HT-29 (cell line): ENCODE measurements around the gene MCU. TPM values are rescaled to one million over a fixed set of nuclear protein-coding genes. Genes with fewer than 3 reads are reported as not detected.
"Not testable (repeated sequence)": the region's sequence is repeated elsewhere in the genome, so short reads cannot be mapped to it uniquely, and the experiment has no call there.

ENCODE experiments used
- DNase-seq: peaks from one replicate; pipeline ENCODE4 v3.0.0-alpha.2; 2015; ENCODE audit warnings: low spot score
- total RNA-seq: library from RNA; depleted of rRNA; stranded (reverse); fragments of >200 nt; shearing (Covaris generic); gene quantifications from 2 replicates; pipeline ENCODE4 v1.2.3, GENCODE V29; 2014

The MCU gene
- total RNA-seq, 1 experiment from 2014 or later, result 23.0 TPM

DNA sequence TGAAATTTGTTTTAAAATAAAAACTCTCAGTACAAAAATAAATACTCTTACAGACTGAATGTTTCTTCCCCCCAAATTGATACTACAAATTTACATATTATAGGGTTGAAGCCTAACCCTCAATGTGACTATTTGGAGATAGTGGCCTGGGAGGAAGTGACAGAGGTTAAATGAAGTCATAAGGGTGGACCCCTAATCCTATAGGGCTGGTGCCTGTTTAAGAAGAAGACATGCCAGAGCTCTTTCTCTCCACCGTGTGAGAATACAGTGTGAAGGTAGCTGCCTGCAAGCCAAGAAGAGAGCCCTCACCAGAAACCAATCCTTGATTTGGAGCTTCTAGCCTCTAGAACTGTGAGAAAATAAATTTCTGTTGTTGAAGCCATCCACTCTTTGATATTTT is 67.6 kb downstream of the MCU start:
- no peak for DNase-seq

DNA sequence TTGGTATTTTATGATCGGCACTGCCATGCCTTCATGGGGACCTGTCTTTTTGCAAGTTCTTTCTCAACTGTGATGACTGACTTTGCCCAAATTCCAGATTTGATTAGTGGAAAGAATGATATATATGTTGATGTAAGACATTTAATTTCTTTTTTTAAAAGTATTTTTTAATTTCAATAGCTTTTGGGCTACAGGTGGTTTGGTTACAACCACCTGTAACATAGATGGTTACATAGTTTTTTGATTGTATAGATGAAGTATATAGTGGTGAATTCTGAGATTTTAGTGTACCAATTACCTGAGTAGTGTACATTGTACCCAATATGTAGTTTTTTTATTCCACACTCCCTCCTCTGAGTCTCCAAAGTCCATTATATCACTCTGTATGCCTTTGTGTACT is 69.6 kb downstream of the MCU start:
- no peak for DNase-seq

DNA sequence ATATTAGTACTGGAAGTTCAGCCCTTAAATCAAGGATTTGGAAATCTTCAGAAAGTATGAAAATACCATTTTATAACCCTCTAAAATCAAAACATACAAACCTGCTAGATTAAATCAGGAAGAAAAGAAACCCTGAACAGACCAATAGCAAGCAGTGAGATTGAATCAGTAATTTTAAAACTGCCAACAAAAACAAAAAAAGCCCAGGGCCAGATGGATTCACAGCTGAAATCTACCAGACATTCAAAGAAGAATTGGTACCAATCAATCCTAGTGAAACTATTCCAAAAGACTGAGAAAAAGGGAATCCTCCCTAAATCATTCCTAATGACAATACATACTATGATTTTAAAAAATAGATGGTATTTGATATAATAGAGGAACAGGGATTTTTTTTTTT is 70.1 kb downstream of the MCU start:
- no peak for DNase-seq

DNA sequence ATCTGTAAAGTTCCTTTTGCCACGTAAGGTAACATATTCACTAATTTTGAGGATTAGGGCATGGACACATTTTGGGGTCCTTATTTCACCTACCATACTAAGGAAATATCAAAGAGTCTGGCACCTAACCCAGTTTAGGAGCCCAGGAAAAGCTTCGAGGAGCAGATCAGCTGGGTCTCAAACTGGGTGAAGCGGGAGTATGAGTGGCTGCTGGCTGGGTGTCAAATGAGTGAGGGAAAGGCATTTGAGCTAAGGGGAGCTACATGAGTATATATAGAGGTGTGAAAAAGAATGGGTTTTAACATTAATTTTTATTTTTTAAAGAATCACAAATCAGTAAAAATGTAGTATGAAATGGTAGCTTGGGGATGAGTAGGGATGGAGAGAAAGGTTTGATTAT is 71.3 kb downstream of the MCU start:
- no peak for DNase-seq

DNA sequence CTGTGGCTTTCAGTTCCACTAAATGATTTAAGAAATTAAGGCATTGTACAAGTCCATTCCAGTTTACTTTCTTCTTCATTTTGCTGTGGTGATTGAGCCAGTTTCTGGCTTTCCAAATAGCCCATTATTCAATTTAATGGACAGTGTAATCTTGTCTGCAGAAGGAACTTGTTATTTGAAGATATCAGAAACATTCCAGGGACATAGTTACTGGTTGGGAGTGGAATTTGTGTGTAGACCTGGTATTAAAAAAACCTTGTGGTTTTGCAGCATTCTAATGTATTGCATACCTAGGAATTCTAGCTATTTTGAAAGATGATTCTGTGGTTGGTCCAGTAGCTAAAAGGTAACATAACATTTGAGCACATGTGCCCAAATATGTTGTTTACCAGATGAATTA is 72.2 kb downstream of the MCU start:
- no peak for DNase-seq

DNA sequence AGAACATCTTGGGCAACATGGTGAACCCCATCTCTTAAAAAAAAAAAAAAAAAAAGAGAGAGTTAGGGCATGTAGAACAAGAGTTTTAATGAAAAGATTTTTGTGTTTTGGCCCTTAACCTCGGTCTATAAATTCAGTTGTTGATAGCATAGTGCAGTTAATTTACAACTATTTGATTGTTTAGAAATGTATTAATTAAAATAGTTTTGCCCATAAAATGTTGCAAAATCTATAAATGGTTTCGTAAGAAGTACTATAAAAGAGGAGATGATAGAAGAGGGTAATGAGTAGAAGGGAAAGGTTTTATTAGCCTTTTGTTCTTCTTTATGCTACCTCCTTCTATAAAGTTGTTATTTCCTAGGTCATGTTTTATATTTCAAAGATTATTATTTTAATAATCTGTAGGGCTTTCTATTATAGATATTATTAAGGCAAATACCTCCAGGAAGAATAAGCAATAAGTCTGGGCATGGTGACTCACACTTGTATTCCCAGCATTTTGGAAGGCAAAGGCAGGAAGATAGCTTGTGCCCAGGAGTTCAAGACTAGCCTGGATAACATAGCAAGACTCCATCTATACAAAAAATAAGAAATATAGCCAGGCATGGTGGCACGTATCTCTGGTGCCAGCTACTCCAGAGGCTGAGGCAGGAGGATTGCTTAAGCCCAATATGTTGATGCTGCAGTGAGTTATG is 73.3 kb downstream of the MCU start:
- no peak for DNase-seq

DNA sequence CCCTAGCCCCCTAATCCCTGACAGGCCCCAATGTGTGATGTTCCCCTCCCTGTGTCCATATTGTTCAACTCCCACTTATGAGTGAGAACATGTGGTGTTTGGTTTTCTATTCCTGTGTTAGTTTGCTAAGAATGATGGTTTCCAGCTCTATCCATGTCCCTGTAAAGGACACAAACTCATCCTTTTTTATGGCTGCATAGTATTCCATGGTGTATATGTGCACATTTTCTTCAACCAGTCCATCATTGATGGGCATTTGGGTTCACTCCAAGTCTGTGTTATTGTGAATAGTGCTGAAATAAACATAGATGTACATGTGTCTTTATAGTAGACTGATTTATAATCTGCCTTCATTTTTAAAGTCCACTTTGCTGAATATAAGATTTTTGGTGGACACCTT is 79.3 kb downstream of the MCU start:
- not testable (repeated sequence) for DNase-seq

DNA sequence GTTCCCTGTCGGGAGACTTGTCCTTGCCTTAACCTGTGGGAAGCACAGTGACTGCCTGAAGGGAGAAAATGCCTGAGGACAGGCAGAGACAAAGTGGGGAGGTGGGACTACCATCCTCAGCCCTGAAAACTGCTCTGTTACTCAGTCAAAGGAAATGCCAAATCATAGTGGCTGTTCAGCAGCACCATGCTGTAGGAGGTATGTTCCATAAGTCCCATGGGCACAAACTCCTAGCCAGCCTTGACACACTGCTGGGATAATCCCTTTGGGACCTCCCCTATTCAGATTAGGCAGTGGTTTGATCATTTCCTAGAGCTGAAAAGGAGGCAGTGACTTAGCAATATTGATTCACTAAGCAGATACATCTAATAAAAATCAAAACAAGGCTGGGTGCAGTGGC is 80.1 kb downstream of the MCU start:
- no peak for DNase-seq

DNA sequence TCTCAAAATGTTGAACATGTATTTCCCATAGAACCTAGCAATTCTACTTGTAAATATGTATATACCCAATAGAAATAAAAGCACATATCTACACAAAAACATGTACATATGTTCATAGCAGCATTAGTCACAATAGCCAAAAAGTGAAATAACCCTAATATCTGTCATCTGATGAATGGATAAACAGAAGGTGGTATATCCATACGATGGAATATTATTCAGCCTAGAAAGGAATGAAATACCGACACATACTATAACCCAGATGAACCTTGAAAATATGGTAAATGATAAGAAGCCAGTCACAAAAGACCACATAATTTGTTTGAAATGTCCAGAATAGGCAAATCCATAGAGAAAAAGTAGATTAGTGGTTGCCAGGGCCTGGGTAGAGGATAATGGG is 87.9 kb downstream of the MCU start:
- no peak for DNase-seq

DNA sequence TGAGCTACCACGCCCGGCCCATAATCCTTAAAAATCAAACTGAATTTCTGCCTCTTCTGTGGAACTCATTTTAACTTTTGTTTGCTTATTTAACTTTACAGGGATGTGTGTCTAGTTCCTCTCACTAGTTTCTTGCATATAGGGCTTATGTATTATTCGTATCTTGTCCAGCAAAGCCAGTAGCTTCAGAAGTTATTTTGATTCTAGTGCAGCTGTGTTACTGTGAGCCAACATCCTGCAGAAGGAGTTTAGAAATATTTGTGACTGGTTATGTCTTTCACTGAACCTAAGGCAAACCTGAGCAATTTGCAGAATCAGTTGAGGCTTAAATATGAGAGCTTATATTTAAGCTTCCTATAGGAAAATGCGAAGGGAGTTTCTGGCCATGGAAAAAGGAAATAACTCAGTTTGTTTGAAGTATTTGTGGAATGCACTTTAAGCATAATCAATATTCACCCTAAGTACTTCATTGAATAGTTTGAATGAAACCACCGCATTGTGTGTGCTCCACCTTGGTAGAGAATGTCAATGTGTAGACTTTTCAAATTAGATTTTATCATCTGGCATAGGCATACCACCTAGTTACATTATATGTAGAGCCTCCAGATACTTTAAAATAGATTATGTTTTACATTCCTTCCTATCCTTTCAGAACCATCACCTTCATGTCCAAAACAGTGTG is 90.8 kb downstream of the MCU start:
- DNase-seq, result peak; percentile 41

DNA sequence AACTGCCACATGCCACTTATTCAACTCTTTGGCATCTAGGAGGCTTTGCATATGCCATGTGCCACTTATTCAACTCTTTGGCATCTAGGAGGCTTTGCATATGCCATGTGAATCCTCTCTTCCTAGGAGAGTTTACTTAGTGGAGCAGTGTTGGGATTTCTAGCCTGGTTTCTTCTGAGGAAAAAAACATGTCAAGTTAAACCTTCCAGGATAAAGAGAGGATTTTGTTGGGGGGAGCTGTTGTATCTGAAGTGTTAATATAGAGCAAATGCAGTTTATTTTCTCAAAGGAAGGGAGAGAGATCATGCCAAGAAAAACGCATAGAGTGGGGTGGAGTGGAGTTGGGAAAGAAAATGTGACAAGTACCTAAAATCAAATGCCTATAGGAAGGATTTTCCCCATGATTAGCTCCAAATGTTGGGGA is 91.5 kb downstream of the MCU start:
- no peak for DNase-seq

DNA sequence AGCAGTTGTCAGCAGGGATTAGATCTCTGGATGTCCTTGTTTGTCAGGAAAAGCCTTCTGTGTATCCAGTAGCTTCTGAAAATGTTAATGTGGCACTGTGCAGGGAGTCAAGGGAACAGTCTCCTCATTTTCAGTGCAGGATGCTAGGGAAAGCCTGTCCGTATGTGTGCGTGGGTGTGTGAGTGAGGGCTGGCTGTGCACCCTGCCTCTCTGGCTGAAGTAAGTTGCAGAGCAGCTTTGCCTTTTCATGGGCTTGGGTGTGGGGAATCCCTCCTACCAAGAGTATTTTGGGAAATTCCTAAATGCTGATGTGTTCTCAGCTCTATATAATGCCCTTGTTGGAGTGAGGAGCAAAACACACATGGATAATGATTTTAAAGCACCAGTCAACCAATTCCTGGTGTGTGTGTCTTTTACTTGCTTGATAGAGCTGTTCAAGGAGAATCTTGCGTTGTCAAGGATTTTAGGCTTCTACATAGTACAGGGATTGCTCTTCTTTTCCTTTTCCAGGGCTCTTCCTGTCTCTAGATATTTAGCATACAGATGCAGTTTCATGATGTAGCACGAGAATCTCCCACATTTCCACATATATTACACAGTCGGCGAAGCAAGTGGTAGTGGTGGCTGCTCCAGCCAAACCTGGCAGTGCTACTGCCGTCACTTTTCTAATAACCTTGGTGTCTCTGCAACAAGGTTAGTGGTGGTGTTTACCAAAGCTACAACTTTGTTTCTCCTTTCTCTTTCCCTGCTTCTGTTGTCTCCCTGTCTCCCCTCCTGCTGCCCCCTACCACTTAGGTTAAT is 92.8 kb downstream of the MCU start:
- no peak for DNase-seq

DNA sequence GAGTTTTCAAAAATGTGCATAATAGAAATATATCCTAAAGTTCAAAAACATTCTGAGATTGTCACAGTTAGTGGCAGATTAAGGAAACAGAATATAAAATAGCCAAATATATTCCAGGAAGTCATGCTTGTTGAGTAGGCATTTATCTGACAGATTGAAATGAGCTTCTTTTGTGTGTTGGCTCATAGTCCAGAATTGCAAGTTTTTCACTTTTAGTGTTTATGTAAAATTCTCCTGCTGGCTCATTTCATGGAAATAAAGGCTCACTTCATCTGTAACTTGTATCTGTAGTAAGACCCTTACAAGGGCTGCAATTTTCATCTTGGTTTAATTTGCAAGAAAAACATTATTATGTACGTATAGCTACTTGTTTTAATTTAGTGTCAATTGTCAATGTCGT is 93.5 kb downstream of the MCU start:
- no peak for DNase-seq

DNA sequence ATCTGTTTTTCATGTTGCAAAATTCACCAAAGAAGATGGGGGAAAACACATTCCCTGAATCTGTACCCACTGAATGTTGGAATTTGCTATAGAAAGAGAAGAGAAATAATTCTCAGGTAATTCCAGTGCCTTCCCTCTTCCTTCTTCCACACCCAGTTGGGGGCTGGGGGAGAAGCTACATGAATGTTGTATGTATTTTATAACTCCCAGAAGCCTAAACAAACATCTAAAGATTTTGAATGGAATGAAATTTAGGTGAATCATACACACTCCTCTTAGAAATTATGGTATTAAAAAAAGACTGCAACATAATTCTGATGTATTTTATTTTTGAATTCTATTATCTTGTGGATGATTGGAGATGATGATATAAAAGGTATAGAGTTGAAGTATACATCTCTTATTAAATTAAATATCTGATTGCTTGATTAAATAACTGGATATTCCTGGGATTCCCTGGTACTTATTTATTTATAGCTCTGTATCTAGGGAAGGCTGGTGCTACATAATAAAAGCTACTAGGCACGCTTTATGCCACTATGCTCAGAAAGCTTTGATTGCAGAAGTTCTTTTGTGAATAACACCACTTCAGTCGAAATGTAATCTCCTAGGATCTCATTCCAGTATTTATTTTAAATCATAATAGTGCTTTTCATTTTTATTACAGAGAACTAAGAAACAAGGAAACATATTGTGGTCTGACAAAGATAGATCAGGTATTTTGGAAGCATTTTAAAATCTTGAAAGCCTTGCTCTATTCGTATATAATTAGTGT is 98.5 kb downstream of the MCU start:
- DNase-seq, result no peak

DNA sequence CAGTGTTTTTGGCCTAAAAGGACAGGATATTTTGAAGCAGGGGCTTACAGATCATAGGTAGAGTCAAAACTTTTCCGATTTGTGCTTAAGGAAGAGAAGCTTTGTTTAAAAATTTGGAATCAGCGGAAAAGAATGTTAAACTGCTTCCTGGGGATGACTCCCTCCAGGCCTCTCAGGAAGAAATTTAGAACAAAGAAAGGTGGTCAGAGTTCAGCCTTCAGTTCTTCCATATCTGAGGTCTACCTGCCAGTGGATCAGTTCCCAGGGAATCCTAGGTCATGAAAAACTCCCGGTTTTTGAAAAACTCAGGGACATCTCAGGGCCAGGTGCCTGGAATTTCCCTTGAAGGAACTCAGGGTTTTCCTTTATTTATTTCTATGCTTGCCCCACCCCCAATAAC is 100.3 kb downstream of the MCU start:
- no peak for DNase-seq

DNA sequence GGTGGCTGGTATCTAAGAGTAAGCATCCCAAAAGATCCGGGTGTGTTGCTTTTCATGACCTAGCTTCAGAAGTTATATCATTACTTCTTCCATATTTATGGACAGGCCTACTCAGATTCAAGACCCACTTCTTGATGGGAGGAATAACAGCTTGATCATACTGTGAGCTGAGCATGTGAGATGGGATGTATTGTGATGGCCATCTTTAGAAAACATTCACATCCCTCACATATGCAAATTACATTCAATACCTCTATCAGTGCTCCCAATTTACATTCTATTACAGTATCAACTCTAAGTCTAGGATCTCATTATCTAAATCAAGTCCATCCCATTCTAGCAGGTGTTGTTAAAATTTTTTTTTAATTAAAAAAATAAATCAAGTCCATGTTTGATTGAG is 101.8 kb downstream of the MCU start:
- no peak for DNase-seq

DNA sequence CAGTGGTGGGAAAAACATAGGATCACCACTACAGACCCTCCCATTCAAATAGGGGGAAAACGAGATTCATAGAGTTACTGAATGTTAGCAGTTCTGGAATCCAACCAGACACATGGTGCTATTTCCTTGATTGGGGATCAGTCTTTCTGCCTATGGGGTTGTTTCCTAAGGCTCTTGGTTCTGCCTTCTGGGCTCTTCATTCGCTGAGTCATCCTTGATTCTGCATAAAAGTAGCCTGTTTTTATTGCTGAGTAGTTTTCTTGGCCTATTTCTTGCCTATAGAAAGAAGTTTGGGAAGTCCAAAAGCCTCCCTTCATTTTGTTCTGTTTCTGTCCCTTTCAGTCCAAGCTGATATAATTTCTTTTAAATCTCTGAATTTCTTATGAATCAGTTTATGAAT is 102.3 kb downstream of the MCU start:
- no peak for DNase-seq

DNA sequence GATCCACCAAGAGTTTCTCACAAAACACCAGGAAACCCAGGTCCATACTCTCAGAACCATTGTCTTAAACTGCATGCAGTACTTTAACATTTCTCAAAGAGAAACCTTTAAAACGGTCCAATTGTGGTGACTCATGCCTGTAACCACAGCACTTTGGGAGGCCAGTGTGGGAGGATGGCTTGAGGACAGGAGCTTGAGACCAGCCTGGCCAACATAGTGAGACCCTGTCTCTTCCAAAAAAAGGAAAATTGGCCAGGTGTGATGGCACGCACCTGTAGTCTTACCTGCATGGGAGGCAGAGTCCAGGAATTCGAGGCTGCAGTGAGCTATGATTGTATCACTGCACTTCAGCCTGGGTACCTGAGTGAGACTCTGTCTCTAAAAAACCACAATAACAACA is 104.1 kb downstream of the MCU start:
- no peak for DNase-seq

DNA sequence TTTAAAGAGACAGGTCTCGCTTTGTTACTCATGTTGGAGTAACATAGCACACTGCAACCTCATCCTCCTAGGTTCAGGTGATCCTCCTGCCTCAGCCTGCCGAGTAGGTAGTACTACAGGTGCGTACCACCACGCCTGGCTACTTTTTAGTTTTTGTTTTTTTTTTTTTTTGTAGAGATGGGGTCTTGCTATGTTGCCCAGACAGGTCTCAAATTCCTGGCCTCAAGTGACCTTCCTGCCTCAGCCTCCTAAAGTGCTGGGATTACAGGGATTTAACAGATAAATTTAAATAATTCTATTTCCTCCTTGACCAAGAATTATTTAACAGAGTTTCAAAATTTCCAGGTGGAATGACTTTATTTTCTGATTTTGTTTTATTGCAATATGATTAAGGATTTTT is 104.6 kb downstream of the MCU start:
- no peak for DNase-seq

DNA sequence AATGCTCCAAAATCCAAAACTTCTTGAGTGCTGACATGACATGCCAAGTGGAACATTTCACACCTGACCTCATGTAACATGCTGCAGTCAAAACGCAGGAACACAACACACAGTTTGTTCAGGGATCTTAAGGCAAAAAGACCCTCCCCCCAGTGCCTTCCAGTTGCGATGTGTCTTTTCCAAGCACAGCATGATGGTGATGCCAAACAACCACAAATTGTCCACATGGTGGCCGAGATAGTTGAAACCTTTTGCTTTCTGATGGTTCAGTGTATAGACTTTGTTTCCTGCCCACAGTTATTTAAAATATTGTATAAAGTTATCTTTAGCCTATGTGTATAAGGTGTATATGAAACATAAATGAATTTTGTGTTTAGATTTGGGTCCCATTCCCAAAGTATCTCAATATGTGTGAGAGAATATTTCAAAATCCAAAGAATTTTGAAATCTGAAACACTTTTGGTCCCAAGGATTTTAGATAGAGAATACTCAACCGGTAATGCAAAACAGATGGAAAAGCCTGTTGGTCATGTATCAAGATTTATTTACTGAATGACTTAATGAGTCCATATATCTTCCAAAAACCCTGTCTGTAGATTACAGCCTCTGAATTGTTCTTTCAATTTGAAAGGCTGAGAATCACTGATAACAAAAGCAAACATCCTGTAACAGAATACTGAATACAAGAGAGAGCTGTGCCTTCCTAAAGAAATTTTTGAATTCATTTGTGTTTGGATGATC is 108.2 kb downstream of the MCU start:
- no peak for DNase-seq

DNA sequence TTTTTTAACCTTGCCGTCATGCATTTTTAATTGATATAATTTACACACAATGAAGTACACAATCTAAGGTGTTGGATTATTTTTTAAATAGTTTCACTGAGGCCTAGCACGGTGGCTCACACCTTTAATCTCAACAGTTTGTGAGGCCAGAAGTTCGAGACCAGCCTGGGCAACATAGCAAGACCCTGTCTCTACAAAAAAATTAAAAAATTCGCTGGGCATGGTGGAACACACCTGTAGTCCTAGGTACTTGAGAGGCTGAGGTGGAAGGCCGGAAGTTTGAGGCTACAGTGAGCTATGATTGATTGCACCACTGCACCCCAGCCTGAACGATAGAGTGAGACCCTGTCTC is 108.8 kb downstream of the MCU start:
- no peak for DNase-seq
